ENCODE data around the gene CLEC16A.

Gene CLEC16A

DNA sequence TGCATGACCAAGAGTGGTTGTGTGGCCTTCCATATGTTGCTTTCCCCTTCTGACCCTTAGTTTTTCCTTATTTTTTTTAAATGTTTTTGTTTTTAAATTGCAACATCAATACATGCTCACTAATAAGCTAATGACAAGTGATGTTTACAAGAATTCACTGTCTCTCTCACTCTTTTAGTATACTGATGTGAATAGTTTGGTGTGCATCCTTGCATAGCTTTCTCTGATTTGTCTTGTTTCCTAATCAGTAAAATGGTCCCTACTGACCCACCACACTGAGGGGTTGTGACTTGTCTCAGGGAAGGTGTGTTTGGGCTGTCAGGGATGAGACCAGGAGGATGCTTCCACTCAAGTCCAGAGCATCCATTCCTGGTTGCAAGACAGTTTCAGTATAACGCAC is 41.4 kb upstream of the CLEC16A start:
- no peak overlapping the region for H3K4me3 ChIP-seq (ENCODE audit: low read depth, low read length)
- in situ Hi-C loops (cut with HindIII; ENCODE audit: low sequenced_read_pairs): no loop called here
- TF ChIP-seq, protein P1, sequence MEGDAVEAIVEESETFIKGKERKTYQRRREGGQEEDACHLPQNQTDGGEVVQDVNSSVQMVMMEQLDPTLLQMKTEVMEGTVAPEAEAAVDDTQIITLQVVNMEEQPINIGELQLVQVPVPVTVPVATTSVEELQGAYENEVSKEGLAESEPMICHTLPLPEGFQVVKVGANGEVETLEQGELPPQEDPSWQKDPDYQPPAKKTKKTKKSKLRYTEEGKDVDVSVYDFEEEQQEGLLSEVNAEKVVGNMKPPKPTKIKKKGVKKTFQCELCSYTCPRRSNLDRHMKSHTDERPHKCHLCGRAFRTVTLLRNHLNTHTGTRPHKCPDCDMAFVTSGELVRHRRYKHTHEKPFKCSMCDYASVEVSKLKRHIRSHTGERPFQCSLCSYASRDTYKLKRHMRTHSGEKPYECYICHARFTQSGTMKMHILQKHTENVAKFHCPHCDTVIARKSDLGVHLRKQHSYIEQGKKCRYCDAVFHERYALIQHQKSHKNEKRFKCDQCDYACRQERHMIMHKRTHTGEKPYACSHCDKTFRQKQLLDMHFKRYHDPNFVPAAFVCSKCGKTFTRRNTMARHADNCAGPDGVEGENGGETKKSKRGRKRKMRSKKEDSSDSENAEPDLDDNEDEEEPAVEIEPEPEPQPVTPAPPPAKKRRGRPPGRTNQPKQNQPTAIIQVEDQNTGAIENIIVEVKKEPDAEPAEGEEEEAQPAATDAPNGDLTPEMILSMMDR (IDR thresholded peaks at IDR 0.05; ENCODE audit: low read depth, low read length, missing control alignments): no peak
- DNase-seq (ENCODE audit: low read depth): no peak

DNA sequence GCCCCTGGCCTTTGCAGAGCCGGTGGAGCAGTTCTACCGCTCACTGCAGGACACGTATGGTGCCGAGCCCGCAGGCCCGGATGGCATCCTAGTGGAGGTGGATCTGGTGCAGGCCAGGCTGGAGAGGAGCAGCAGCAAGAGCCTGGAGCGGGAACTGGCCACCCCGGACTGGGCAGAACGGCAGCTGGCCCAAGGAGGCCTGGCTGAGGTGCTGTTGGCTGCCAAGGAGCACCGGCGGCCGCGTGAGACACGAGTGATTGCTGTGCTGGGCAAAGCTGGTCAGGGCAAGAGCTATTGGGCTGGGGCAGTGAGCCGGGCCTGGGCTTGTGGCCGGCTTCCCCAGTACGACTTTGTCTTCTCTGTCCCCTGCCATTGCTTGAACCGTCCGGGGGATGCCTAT is 37.9 kb upstream of the CLEC16A start:
- in situ Hi-C loops (cut with HindIII; ENCODE audit: low sequenced_read_pairs): no loop called here
- TF ChIP-seq, protein P1 (IDR thresholded peaks at IDR 0.05; ENCODE audit: low read depth, low read length, missing control alignments): no peak
- no peak for DNase-seq (ENCODE audit: low read depth)
- H3K4me3 ChIP-seq (ENCODE audit: low read depth, low read length): no peak overlapping the region

DNA sequence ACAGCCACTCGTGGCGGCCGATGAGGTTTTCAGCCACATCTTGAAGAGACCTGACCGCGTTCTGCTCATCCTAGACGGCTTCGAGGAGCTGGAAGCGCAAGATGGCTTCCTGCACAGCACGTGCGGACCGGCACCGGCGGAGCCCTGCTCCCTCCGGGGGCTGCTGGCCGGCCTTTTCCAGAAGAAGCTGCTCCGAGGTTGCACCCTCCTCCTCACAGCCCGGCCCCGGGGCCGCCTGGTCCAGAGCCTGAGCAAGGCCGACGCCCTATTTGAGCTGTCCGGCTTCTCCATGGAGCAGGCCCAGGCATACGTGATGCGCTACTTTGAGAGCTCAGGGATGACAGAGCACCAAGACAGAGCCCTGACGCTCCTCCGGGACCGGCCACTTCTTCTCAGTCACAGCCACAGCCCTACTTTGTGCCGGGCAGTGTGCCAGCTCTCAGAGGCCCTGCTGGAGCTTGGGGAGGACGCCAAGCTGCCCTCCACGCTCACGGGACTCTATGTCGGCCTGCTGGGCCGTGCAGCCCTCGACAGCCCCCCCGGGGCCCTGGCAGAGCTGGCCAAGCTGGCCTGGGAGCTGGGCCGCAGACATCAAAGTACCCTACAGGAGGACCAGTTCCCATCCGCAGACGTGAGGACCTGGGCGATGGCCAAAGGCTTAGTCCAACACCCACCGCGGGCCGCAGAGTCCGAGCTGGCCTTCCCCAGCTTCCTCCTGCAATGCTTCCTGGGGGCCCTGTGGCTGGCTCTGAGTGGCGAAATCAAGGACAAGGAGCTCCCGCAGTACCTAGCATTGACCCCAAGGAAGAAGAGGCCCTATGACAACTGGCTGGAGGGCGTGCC is 37.2 kb upstream of the CLEC16A start:
- no peak for DNase-seq (ENCODE audit: low read depth)
- in situ Hi-C loops (cut with HindIII; ENCODE audit: low sequenced_read_pairs): no loop called here
- TF ChIP-seq, protein P1 (IDR thresholded peaks at IDR 0.05; ENCODE audit: low read depth, low read length, missing control alignments): no peak
- H3K4me3 ChIP-seq (ENCODE audit: low read depth, low read length): no peak overlapping the region

DNA sequence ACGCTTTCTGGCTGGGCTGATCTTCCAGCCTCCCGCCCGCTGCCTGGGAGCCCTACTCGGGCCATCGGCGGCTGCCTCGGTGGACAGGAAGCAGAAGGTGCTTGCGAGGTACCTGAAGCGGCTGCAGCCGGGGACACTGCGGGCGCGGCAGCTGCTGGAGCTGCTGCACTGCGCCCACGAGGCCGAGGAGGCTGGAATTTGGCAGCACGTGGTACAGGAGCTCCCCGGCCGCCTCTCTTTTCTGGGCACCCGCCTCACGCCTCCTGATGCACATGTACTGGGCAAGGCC is 36.7 kb upstream of the CLEC16A start:
- DNase-seq (ENCODE audit: low read depth): no peak
- in situ Hi-C loops (cut with HindIII; ENCODE audit: low sequenced_read_pairs): no loop called here
- TF ChIP-seq, protein P1 (IDR thresholded peaks at IDR 0.05; ENCODE audit: low read depth, low read length, missing control alignments): no peak
- no peak overlapping the region for H3K4me3 ChIP-seq (ENCODE audit: low read depth, low read length)

DNA sequence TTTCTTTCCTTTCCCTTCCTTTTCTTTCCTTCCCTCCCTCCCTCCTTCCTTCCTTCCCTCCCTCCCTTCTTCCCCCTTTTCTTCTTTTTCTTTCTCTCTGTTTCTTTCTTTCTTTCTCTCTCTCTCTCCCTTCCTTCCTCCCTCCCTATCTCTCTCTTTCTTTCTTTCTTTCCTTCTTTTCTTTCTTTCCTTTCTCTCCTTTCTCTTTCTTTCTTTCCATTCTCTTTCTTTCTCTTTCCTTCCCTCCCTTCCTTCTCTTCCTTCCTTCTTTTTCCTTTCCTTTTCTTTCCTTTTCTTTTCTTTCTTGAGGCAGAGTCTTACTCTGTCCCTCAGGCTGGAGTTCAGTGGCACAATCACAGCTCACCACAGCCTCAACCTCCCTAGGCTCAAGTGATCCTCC is 33.1 kb upstream of the CLEC16A start:
- in situ Hi-C loops (cut with HindIII; ENCODE audit: low sequenced_read_pairs): no loop called here
- TF ChIP-seq, protein P1 (IDR thresholded peaks at IDR 0.05; ENCODE audit: low read depth, low read length, missing control alignments): no peak
- no peak for DNase-seq (ENCODE audit: low read depth)

DNA sequence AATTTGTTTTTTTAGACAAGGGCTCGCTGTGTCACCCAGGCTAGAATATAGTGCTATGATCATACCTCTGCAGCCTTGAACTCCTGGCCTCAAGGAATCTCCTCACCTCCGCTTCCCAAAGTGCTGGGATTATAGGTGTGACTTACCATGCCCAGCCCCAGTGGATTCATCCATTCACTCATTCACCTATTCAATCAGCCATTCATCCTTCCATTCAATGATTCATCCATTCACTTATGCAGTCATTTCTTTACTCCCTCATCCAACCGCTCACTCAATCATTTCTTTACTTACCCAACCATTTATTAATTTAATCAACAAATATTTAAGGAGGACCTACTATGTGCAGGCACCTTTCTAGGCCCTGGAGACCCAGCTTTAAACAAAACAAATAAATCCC is 27.8 kb upstream of the CLEC16A start:
- TF ChIP-seq, protein P1 (IDR thresholded peaks at IDR 0.05; ENCODE audit: low read depth, low read length, missing control alignments): no peak
- in situ Hi-C loops (cut with HindIII; ENCODE audit: low sequenced_read_pairs): no loop called here

More for the DNA sequence above, 33.1 kb upstream of the CLEC16A start:
- no peak overlapping the region for H3K4me3 ChIP-seq (ENCODE audit: low read depth, low read length)

More for the DNA sequence above, 27.8 kb upstream of the CLEC16A start:
- DNase-seq (ENCODE audit: low read depth): no peak
- H3K4me3 ChIP-seq (ENCODE audit: low read depth, low read length): no peak overlapping the region

Measured in astrocyte of the cerebellum (primary cell).